GM23338 (cell line): ENCODE measurements around the gene RPS19BP1. TPM values are rescaled to one million over a fixed set of nuclear protein-coding genes. Genes with fewer than 3 reads are reported as not detected.

Experiments
- ATAC-seq: fragments of 200-7000 bp; cut with Tn5 transposase; 3 replicates; pipeline ENCODE4 v1.9.1; 2020
- DNase-seq: peaks from one replicate; pipeline ENCODE4 v3.0.0-alpha.2; 2015; ENCODE audit warnings: low spot score
- H2AFZ ChIP-seq: fragments of 200-600 bp; sonication (generic); 2 replicates; pipeline ENCODE4 v1.8.0; 2016; ENCODE audit warnings: antibody characterized with exemption, mild to moderate bottlenecking, moderate library complexity
- H3F3A ChIP-seq: fragments of 200-600 bp; sonication (generic); replicated peaks from 2 replicates; pipeline ENCODE4 v1.8.0; 2017; ENCODE audit warnings: antibody characterized with exemption, mixed run types, low read depth
- H3K27ac ChIP-seq: fragments of 200-600 bp; sonication (generic); 2 replicates; pipeline ENCODE4 v1.6.1; 2016; ENCODE audit warnings: low read depth
- H3K27me3 ChIP-seq: fragments of 200-600 bp; sonication (generic); 2 replicates; pipeline ENCODE4 v1.8.0; 2016; ENCODE audit warnings: mild to moderate bottlenecking, mixed run types, moderate library complexity; ENCODE audit not compliant: insufficient read depth
- H3K36me3 ChIP-seq: fragments of 200-600 bp; sonication (generic); 2 replicates; pipeline ENCODE4 v1.8.0; 2016; ENCODE audit warnings: mild to moderate bottlenecking; ENCODE audit not compliant: insufficient read depth
- H3K4me1 ChIP-seq: fragments of 200-600 bp; sonication (generic); 2 replicates; pipeline ENCODE4 v1.8.0; 2016; ENCODE audit warnings: mild to moderate bottlenecking, moderate library complexity; ENCODE audit not compliant: insufficient read depth
- H3K4me2 ChIP-seq: fragments of 200-600 bp; sonication (generic); 2 replicates; pipeline ENCODE4 v1.7.1; 2017; ENCODE audit warnings: mixed run types
- H3K4me3 ChIP-seq: fragments of 200-600 bp; sonication (generic); 2 replicates; pipeline ENCODE4 v1.6.1; 2016; ENCODE audit warnings: mixed run types
- H3K79me2 ChIP-seq: fragments of 200-600 bp; sonication (generic); replicated peaks from 2 replicates; pipeline ENCODE4 v1.8.0; 2017; ENCODE audit warnings: mild to moderate bottlenecking; ENCODE audit not compliant: insufficient read depth
- H3K9me2 ChIP-seq: fragments of 200-600 bp; sonication (generic); 2 replicates; pipeline ENCODE4 v1.8.0; 2017; ENCODE audit not compliant: insufficient read depth
- H4K20me1 ChIP-seq: fragments of 200-600 bp; sonication (generic); replicated peaks from 2 replicates; pipeline ENCODE4 v1.8.0; 2017; ENCODE audit warnings: mild to moderate bottlenecking; ENCODE audit not compliant: insufficient read depth
- H3K27ac Mint-ChIP-seq: 2 replicates; pipeline ENCODE4 v1.8.0; 2020; ENCODE audit warnings: inconsistent platforms, mild to moderate bottlenecking, moderate library complexity, mixed read lengths
- H3K27me3 Mint-ChIP-seq: 3 replicates; pipeline ENCODE4 v1.8.0; 2022; ENCODE audit warnings: low read depth, mild to moderate bottlenecking, moderate library complexity, mixed read lengths, inconsistent platforms; ENCODE audit not compliant: insufficient read depth, poor library complexity
- H3K36me3 Mint-ChIP-seq: 3 replicates; pipeline ENCODE4 v1.8.0; 2021; ENCODE audit warnings: low read depth, mild to moderate bottlenecking, inconsistent platforms, moderate library complexity, mixed read lengths
- H3K4me1 Mint-ChIP-seq: 3 replicates; pipeline ENCODE4 v1.8.0; 2020; ENCODE audit warnings: mild to moderate bottlenecking, inconsistent platforms, mixed read lengths
- H3K4me3 Mint-ChIP-seq: 3 replicates; pipeline ENCODE4 v1.8.0; 2021; ENCODE audit warnings: moderate library complexity, mild to moderate bottlenecking, inconsistent platforms, mixed read lengths
- H3K9me3 Mint-ChIP-seq: 3 replicates; pipeline ENCODE4 v1.8.0; 2020; ENCODE audit warnings: moderate library complexity, mild to moderate bottlenecking, inconsistent platforms, mixed read lengths
- CTCF ChIP-seq, 2 experiments: fragments of 200-600 bp in 1 of 2; sonication (generic) in 1 of 2; conservative IDR thresholded peaks; 2 replicates each; pipeline versions ENCODE4 v1.5.1 to v1.6.1; 2016 to 2017; ENCODE audit warnings: antibody characterized with exemption in 2 of 2, low read depth in 2 of 2, mild to moderate bottlenecking in 2 of 2, moderate library complexity in 1 of 2
- ETS1 ChIP-seq: IDR thresholded peaks from 2 replicates; pipeline ENCODE4 v1.6.1; 2016; ENCODE audit warnings: antibody characterized with exemption
- STAT1 ChIP-seq: IDR thresholded peaks from one replicate; pipeline ENCODE4 v1.6.1; 2016; ENCODE audit warnings: antibody characterized with exemption; ENCODE audit not compliant: unreplicated experiment
- polyA plus RNA-seq: library from polyadenylated mRNA; unstranded; fragments of >200 nt; fragmentation: Nextera tagmentation; extraction: Ambion mirVana; gene quantifications from 2 replicates; pipeline ENCODE4 v1.2.1, GENCODE V29; 2016
- total RNA-seq: library from RNA; depleted of rRNA; stranded (reverse); fragments of >200 nt; shearing (Covaris generic); gene quantifications from 2 replicates; pipeline ENCODE4 v1.2.3, GENCODE V29; 2014

Gene RPS19BP1
- total and polyA plus RNA-seq, 2 experiments from 2014 or later: 153 to 215 TPM

- no peak for TF ChIP-seq CTCF (conservative IDR thresholded peaks at IDR 0.05; ENCODE audit: low read depth in 2 of 2)
These were observed 36.5 kb upstream of the RPS19BP1 start (continued) for GRCh38 chr22:39569066-39569465.

GRCh38 chr22:39568278-39568981, 35.9 kb upstream of the RPS19BP1 start:
- Mint-ChIP-seq H3K4me1 (peaks cover 6% of the 10 kb centered on the region; the same call in 2 of the 3 replicates), H3K36me3 (peaks cover 4% of the 10 kb centered on the region; the same call in 2 of the 3 replicates), H3K9me3 (peaks cover 7% of the 10 kb centered on the region), H3K4me3 (no peak overlapping the region), H3K27ac (no peak overlapping the region), H3K27me3 (peaks cover 2% of the 10 kb centered on the region)
- H2AFZ ChIP-seq: peak overlapping the region; percentile 86; the same call in 1 of the 2 replicates
- H3K9me2 ChIP-seq: no peaks in the 10 kb centered on the region
- H3K4me3 ChIP-seq: no peak overlapping the region
- no peaks in the 10 kb centered on the region for H3K27me3 ChIP-seq
- H3K4me1 ChIP-seq: no peaks in the 10 kb centered on the region
- TF ChIP-seq STAT1: no peak
- H3K4me2 ChIP-seq: no peak overlapping the region
- H3K27ac ChIP-seq: no peak overlapping the region
- ATAC-seq (no peak), DNase-seq (no peak)
- no peaks in the 10 kb centered on the region for H4K20me1 ChIP-seq
- H3K79me2 ChIP-seq: no peaks in the 10 kb centered on the region
- no peaks in the 10 kb centered on the region for H3K36me3 ChIP-seq
- H3F3A ChIP-seq: peaks cover 5% of the 10 kb centered on the region; the same call in 1 of the 2 replicates

- H3K79me2 ChIP-seq: no peaks in the 10 kb centered on the region
- TF ChIP-seq CTCF (conservative IDR thresholded peaks at IDR 0.05; ENCODE audit: low read depth in 2 of 2): peak in 1 of 2 experiments; percentile 12; a peak in 1 of 4 replicates
- TF ChIP-seq ETS1: no peak
- Mint-ChIP-seq H3K27me3 (peaks cover 2% of the 10 kb centered on the region), H3K36me3 (peaks cover 4% of the 10 kb centered on the region; the same call in 2 of the 3 replicates), H3K4me3 (no peak overlapping the region), H3K27ac (no peak overlapping the region), H3K4me1 (peaks cover 6% of the 10 kb centered on the region; the same call in 2 of the 3 replicates), H3K9me3 (peaks cover 7% of the 10 kb centered on the region)
- H4K20me1 ChIP-seq: no peaks in the 10 kb centered on the region
- no peaks in the 10 kb centered on the region for H3K36me3 ChIP-seq
- ATAC-seq (peak; percentile 75), DNase-seq (peak; percentile 24)
- H3K9me2 ChIP-seq: no peaks in the 10 kb centered on the region
- H3F3A ChIP-seq: peaks cover 5% of the 10 kb centered on the region; the same call in 1 of the 2 replicates
- peak overlapping the region; percentile 86 for H2AFZ ChIP-seq
- H3K27me3 ChIP-seq: no peaks in the 10 kb centered on the region
- no peak overlapping the region for H3K27ac ChIP-seq
- H3K4me3 ChIP-seq: no peak overlapping the region
- no peak overlapping the region for H3K4me2 ChIP-seq
- H3K4me1 ChIP-seq: no peaks in the 10 kb centered on the region
These were observed 34.8 kb upstream of the RPS19BP1 start for GRCh38 chr22:39567135-39567946.
